Adipocyte (in vitro differentiated cells): ENCODE data around the gene SPATA31C1.
A peak's percentile ranks its signal among the peaks of the same experiment; 100 is the strongest.

Experiments used
- DNase-seq: peaks from one replicate; pipeline ENCODE4 v3.0.0-alpha.2; 2015; ENCODE audit warnings: low read depth
- H3K27me3 ChIP-seq: replicated peaks from 2 replicates; pipeline ENCODE4 v1.7.0; 2013; ENCODE audit warnings: mild to moderate bottlenecking, low read length, moderate library complexity; ENCODE audit not compliant: control insufficient read depth, insufficient read depth
- H3K36me3 ChIP-seq: 2 replicates; pipeline ENCODE4 v1.7.0; 2013; ENCODE audit warnings: low read length, mild to moderate bottlenecking, moderate library complexity; ENCODE audit not compliant: control insufficient read depth, insufficient read depth, severe bottlenecking
- H3K4me1 ChIP-seq: 2 replicates; pipeline ENCODE4 v1.7.0; 2013; ENCODE audit warnings: mild to moderate bottlenecking, low read length, moderate library complexity; ENCODE audit not compliant: control insufficient read depth, insufficient read depth
- H3K4me3 ChIP-seq: 2 replicates; pipeline ENCODE4 v1.7.0; 2013; ENCODE audit warnings: mild to moderate bottlenecking, low read length, moderate library complexity
- H3K9ac ChIP-seq: 2 replicates; pipeline ENCODE4 v1.7.0; 2013; ENCODE audit warnings: mild to moderate bottlenecking, low read length, moderate library complexity
- H3K9me3 ChIP-seq: 2 replicates; pipeline ENCODE4 v1.7.0; 2013; ENCODE audit warnings: mild to moderate bottlenecking, low read length, moderate library complexity; ENCODE audit not compliant: control insufficient read depth

Gene SPATA31C1

GRCh38 chr9:87878989-87879511 lies 38.7 kb upstream of the SPATA31C1 start:
- DNase-seq, result peak; percentile 59
- H3K36me3 ChIP-seq, result no peaks in the 10 kb centered on the region
- H3K4me1 ChIP-seq, result peaks cover 8% of the 10 kb centered on the region
- H3K27me3 ChIP-seq, result no peaks in the 10 kb centered on the region
- no peaks in the 10 kb centered on the region for H3K9me3 ChIP-seq
- no peak overlapping the region for H3K9ac ChIP-seq
- no peak overlapping the region for H3K4me3 ChIP-seq

DNA sequence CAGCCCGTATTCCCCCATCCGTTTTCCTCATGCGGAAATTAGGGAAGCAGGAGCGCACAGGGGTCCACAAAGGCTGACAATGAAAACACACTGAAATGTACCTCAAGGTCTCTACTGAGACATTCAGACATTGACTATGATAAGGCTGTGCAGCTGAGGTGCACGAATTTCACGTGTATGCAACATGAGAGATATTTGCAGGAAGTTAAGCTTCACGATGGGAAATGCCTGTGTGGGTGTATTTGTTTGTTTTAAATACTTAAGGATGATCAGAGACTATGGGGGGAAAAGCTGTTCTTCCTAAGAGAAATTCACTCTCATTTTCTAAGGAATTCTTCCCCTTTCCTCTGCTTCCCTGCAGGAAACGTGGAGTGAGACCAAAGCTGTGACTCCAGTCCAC lies 37.6 kb upstream of the SPATA31C1 start:
- Histone ChIP-seq H3K4me1 (peaks cover 8% of the 10 kb centered on the region), H3K9ac (no peak overlapping the region), H3K4me3 (no peak overlapping the region), H3K36me3 (no peaks in the 10 kb centered on the region), H3K9me3 (no peaks in the 10 kb centered on the region), H3K27me3 (no peaks in the 10 kb centered on the region)
- DNase-seq, result no peak

DNA sequence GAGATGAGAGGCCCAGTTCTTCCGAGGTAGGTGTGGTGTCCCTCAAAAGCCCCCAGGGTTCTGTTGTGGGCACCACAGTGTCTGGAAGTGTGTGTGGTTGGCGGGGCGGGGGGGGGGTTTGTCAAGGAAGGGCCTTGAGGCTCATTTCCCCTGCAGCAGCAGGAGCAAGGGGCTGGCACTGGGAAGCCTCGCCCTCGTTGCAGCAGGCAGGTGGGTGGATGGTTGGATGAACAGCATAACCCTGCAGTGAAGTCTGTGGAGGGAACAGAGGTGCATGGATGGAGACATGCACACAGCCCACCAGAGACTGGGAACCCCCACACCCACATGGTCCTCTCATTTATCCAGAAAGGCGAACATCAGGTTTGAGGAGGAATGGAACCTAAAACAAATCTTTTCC lies 37.1 kb upstream of the SPATA31C1 start:
- Histone ChIP-seq H3K9me3 (no peaks in the 10 kb centered on the region), H3K9ac (no peak overlapping the region), H3K27me3 (no peaks in the 10 kb centered on the region), H3K36me3 (no peaks in the 10 kb centered on the region), H3K4me1 (peaks cover 8% of the 10 kb centered on the region), H3K4me3 (no peak overlapping the region)
- DNase-seq, result no peak

- no peak for DNase-seq
- Histone ChIP-seq H3K4me3 (no peak within 1 kb of the TSS), H3K9me3 (no peaks in the 10 kb centered on the region), H3K4me1 (peaks cover 8% of the 10 kb centered on the region), H3K36me3 (no peaks in the 10 kb centered on the region), H3K9ac (no peak within 1 kb of the TSS), H3K27me3 (no peaks in the 10 kb centered on the region)
Measured at GRCh38 chr9:87882627-87883026, 35.1 kb upstream of the SPATA31C1 start, which contains the start of gene SPATA31E1. SPATA31E1 (plus strand) TSS chr9:87882877; CDS start chr9:87882892, 15 bp downstream.

GRCh38 chr9:87883274-87883673 lies 34.5 kb upstream of the SPATA31C1 start:
- no peak overlapping the region for H3K9ac ChIP-seq
- H3K36me3 ChIP-seq, result no peaks in the 10 kb centered on the region
- DNase-seq, result no peak
- H3K9me3 ChIP-seq, result no peaks in the 10 kb centered on the region
- peaks cover 8% of the 10 kb centered on the region for H3K4me1 ChIP-seq
- no peaks in the 10 kb centered on the region for H3K27me3 ChIP-seq
- no peak overlapping the region for H3K4me3 ChIP-seq

DNA sequence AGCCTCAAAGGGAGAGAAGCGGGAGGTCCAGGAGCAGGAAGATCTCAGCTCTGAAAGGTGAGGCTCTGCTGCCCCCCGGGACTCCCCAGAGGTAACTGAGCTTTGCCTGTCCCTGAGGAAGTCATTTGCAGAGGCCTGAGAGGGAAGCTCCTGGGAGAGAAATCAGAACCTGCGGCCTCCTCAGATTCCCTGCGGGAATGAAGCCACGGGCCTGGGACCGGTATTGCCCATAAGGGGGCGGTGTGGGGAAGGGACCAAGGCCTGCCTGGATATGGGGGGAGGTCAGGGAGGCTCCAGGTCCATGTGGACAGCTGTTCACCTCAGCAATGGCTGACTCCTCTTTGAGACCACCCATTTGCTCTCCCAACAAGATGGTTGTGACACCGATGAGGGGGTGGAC lies 33.8 kb upstream of the SPATA31C1 start:
- DNase-seq, result no peak
- Histone ChIP-seq H3K9ac (no peak overlapping the region), H3K4me3 (no peak overlapping the region), H3K36me3 (no peaks in the 10 kb centered on the region), H3K9me3 (no peaks in the 10 kb centered on the region), H3K4me1 (peaks cover 4% of the 10 kb centered on the region), H3K27me3 (no peaks in the 10 kb centered on the region)

- H3K36me3 ChIP-seq, result no peaks in the 10 kb centered on the region
- no peak overlapping the region for H3K4me3 ChIP-seq
- H3K27me3 ChIP-seq, result no peaks in the 10 kb centered on the region
- H3K4me1 ChIP-seq, result no peaks in the 10 kb centered on the region
- H3K9me3 ChIP-seq, result no peaks in the 10 kb centered on the region
- no peak for DNase-seq
- no peak overlapping the region for H3K9ac ChIP-seq
Measured at GRCh38 chr9:87884578-87885459, 32.9 kb upstream of the SPATA31C1 start.

DNA sequence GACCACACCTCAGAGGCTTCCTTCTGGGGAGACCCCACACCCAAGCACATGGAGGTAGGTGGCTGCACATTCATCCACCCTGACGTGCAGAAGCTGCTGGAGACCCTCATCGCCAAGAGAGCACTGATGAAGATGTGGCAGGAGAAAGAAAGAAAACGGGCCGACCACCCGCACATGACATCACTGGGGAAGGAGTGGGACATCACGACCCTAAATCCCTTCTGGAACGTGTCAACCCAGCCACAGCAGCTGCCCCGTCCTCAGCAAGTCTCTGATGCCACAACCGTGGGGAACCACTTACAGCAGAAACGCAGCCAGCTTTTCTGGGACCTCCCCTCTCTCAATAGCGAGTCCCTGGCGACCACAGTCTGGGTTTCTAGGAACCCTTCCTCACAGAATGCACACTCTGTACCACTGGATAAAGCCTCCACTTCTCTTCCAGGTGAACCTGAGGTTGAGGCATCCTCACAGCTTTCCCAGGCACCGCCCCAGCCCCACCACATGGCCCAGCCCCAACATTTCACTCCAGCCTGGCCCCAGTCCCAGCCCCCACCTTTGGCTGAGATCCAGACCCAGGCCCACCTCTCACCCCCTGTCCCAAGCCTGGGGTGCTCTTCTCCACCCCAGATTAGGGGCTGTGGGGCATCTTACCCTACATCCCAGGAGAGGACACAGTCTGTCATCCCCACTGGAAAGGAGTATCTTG lies 32.1 kb upstream of the SPATA31C1 start:
- Histone ChIP-seq H3K9me3 (no peaks in the 10 kb centered on the region), H3K4me3 (no peak overlapping the region), H3K9ac (no peak overlapping the region), H3K36me3 (no peaks in the 10 kb centered on the region), H3K27me3 (no peaks in the 10 kb centered on the region), H3K4me1 (no peaks in the 10 kb centered on the region)
- no peak for DNase-seq

- Histone ChIP-seq H3K4me3 (no peak overlapping the region), H3K4me1 (no peaks in the 10 kb centered on the region), H3K9ac (no peak overlapping the region), H3K27me3 (no peaks in the 10 kb centered on the region), H3K9me3 (no peaks in the 10 kb centered on the region), H3K36me3 (no peaks in the 10 kb centered on the region)
- DNase-seq, result no peak
Measured at GRCh38 chr9:87886210-87886932, 31.4 kb upstream of the SPATA31C1 start.

- no peak for DNase-seq
- Histone ChIP-seq H3K27me3 (no peaks in the 10 kb centered on the region), H3K4me1 (no peaks in the 10 kb centered on the region), H3K9me3 (no peaks in the 10 kb centered on the region), H3K4me3 (no peak overlapping the region), H3K9ac (no peak overlapping the region), H3K36me3 (no peaks in the 10 kb centered on the region)
Measured at GRCh38 chr9:87886933-87887505, 30.7 kb upstream of the SPATA31C1 start.
